ENCODE measurements around the gene OR4N2.
"Not testable (repeated sequence)": the region's sequence is repeated elsewhere in the genome, so short reads cannot be mapped to it uniquely, and the experiment has no call there.

Gene OR4N2

DNA sequence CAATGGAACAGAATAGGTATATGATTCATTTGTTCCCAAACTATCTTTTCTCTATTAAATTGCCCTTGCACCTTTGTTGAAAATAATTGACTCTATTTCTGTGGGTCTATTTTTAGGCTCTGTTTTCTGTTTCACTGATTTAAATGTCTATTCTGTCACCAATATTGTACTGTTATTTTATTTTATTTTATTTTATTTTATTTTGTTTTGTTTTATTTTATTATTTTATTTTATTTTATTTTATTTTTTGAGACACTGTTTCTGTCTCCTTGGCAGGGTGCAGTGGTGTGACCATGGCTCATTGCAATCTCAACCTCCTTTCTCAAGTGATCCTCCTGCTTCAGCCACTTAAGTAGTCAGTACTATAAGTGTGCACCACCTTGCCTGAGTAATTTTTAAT is 34.9 kb downstream of the OR4N2 start:
- DNase-seq, result no peak

DNA sequence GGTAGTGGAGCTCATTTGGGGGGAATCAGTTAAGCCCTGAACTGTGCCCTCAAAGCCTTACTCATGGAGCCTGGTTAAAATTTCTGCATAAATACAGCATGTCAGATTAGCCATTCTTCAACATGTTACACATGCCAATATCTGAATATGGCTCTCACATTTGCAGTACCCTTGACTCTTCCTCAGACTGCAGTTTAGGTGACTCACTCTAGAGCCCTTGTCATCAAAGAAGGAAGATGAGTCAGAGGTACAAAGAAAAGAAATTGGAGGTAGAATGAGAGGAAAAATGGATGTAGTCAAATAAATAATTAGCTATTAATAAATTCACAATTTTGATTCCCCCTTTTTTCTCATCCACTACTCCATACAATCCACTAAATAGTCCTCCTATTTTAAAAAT is 47.8 kb downstream of the OR4N2 start:
- no peak for DNase-seq

DNA sequence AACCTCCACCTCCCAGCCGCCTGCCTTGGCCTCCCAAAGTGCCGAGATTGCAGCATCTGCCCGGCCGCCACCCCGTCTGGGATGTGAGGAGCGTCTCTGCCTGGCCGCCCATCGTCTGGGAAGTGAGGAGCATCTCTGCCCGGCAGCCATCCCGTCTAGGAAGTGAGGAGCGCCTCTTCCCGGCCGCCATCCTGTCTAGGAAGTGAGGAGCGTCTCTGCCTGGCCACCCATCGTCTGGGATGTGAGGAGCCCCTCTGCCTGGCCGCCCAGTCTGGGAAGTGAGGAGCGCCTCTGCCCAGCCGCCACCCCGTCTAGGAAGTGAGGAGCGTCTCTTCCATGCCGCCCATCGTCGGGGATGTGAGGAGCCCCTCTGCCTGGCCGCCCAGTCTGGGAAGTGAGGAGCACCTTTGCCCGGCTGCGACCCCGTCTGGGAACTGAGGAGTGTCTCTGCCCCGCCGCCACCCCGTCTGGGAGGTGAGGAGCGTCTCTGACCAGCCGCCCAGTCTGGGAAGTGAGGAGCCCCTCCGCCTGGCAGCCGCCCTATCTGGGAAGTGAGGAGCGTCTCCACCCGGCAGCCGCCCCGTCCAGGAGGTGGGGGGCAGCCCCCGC is 62.6 kb downstream of the OR4N2 start:
- not testable (repeated sequence) for DNase-seq

DNA sequence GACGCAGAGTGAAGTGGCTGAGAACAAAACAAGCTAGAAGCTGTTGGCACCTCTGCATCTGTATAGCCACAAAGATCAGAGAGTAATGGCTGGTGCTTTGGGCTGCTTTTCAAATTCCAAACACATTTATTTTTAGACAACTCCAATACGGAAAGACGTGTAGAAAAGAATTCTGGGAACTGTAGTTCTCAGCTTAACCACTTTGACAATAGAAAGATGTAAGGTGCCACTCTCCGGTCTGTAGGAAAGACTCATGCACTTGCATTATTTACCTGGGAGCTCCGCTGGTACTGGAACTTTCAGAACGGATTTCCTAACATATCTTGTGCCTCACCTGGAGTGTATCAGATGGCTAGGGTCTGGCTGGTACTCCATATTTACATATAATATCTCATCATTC is 69.6 kb downstream of the OR4N2 start:
- no peak for DNase-seq

DNA sequence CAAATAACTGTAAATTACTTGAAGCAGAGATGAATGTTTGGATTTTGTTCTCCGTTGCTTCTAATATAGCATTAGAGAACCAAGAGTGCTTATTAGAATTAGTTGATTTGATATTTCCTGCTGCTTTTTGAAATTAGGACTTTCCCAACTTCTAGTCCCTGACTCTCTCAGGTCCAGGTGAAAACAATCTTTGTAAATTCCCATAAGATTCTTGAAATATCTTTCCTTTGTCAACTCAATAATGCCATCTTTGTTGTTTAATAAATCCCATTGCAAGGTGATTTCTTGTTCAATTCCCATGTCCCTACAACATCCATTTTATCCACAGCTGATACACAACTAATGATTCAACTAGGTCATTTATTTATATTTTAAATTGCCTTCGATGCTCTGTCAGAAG is 71.3 kb downstream of the OR4N2 start, which contains the start of gene OR4K2:
TSS of gene OR4K2 (plus strand) at position 301 of the 400 bp plus-strand sequence. CDS start 1,126 bp downstream, outside the sequence.
- no peak for DNase-seq

DNA sequence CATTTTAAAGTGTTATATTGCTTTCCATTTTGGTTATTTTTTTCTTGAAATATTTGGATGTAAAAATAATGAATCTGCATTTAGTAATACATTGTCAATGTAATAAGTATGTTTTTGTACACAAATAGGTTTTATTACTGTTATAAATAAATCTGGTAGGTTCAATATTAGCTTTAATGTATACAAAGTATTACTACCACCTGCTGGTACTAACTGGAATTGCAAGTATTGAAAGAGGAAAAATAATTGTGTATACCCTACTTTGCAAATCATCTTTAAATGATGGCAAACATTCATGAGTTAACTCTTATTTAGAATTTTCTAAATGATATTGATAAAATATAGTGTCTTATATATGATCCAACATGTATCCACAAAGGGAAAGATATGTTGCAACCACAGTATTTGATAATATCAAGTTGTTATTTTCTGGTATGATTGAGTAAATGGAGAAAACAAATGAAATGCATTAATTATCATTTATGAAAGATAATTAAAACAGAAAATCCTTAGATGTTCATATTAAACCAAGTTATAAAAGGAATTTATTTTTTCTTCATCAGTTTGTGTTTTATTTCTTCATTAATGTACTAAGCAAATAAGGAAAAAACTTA is 74.6 kb downstream of the OR4N2 start:
- no peak for DNase-seq
